ENCODE results near the gene PSMD12.

- TF ChIP-seq CTCF (conservative IDR thresholded peaks at IDR 0.05; ENCODE audit: low read depth, low read length) (no peak), EZH2 (IDR thresholded peaks at IDR 0.05; ENCODE audit: low read length, unreplicated experiment) (no peak), EZH2phosphoT487 (IDR thresholded peaks at IDR 0.05; ENCODE audit: borderline replicate concordance, low read length) (no peak)
Observed at GRCh38 chr17:67335245-67335835, 31.0 kb downstream of the PSMD12 start.

All from PC-3 (cell line).